Metanephros (tissue), 2 donors: Measurements from ENCODE around the gene TRIM28. TPM values are rescaled to one million over a fixed set of nuclear protein-coding genes. Genes with fewer than 3 reads are reported as not detected.

ENCODE experiments used
- small RNA-seq: library from RNA; depleted of rRNA; stranded (forward); fragments of <200 nt; gene quantifications from one replicate; pipeline ENCODE3, GENCODE V24; 2014; ENCODE audit warnings: low replicate concordance
- total RNA-seq: library from RNA; depleted of rRNA; stranded (reverse); fragments of >200 nt; gene quantifications from one replicate; pipeline ENCODE4 v1.2.3, GENCODE V29; 2014

Gene TRIM28
- 422 TPM for total RNA-seq

GRCh38 chr19:58543826-58544590 lies at the start of gene TRIM28:
Gene TRIM28 (plus strand): TSS chr19:58544064. CDS start chr19:58544758, 694 bp downstream.

GRCh38 chr19:58511353-58512208 lies 32.3 kb upstream of the TRIM28 start, which contains the start of gene SLC27A5:
Gene SLC27A5 (minus strand): TSS chr19:58511992. CDS start chr19:58511955, 37 bp downstream.

GRCh38 chr19:58519355-58520256 lies 24.3 kb upstream of the TRIM28 start, which contains the start of gene ZBTB45:
Gene ZBTB45 (minus strand): TSS chr19:58519810. CDS start chr19:58517673, 2,137 bp downstream.

DNA sequence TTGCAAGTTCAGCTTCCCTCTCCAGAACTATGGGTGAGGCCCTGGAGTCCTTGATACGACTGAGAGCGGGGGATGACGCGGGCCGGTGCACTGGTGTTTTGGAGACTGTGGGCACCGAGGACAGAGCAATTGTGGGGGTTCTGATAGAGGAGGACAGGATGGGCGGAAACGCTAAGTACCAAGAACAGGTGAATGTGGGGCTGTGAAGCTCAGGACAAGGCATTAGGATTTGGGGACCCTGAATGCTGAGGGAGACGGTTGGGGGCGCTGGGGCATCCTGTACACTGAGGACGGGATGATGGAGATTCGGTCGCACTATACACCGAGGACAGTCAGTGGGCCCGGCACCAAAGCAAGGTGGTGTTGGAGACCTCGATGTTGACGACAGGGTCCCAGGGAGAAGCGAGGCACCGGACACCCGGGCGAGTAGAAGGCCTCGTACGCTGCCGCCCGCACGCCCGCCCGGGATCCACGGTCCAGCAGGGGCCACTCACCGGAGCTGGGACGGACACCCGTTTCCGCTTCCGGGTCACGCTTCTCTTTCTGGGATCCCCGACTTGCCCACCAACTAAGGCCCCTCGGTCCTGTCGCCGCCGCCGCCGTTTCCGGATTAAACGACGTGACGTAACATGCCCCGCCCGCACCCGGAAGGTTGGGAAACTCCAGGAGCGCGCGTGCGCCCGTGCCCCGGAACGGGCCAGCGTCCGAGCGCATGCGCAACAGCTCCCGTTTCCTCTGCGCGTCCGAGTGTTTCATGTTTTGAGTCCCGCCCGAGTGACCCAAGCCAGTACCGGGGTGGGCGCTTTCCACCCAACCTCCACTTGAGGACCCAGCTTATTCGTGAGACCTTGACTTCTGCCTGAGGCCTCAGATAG lies 10.9 kb downstream of the TRIM28 start, which contains the start of gene CHMP2A:
TSS of gene CHMP2A (minus strand) at position 612 of the 875 bp plus-strand sequence. CDS start 893 bp downstream, outside the sequence.

GRCh38 chr19:58558066-58558622 lies 14.3 kb downstream of the TRIM28 start, which contains the start of gene UBE2M:
Gene UBE2M (minus strand): TSS chr19:58558611. CDS start chr19:58558381, 230 bp downstream.

GRCh38 chr19:58572818-58573657 lies 29.2 kb downstream of the TRIM28 start, which contains the start of gene MZF1:
Gene MZF1 (minus strand): TSS chr19:58573335. CDS start chr19:58571389, 1,946 bp downstream.

Small RNA genes lying within 50 kb of the gene (small RNA-seq; reads per million reads assigned to genes)
- not detected for gene MIR6807
- not detected for gene RN7SL525P

Other genes starting within 250 kb of the TRIM28 start
- gene ERVK3-1, start 238.7 kb upstream of the TRIM28 start, total RNA-seq = 38.0 TPM
- 2.7 TPM for gene ZSCAN22, start 217.1 kb upstream of the TRIM28 start, total RNA-seq
- gene A1BG, start 190.6 kb upstream of the TRIM28 start, total RNA-seq = 4.3 TPM
- gene ZNF497, start 181.3 kb upstream of the TRIM28 start, total RNA-seq = 7.1 TPM
- 4.7 TPM for gene ZNF837, start 163.0 kb upstream of the TRIM28 start, total RNA-seq
- 1,732 TPM for gene RPS5, start 156.8 kb upstream of the TRIM28 start, total RNA-seq
- gene RNF225, start 148.4 kb upstream of the TRIM28 start, total RNA-seq = not detected
- gene ZNF584, start 135.4 kb upstream of the TRIM28 start, total RNA-seq = 27.2 TPM
- 11.8 TPM for gene ZNF132, start 103.9 kb upstream of the TRIM28 start, total RNA-seq
- 13.7 TPM for gene ZNF324B, start 92.4 kb upstream of the TRIM28 start, total RNA-seq
- 24.7 TPM for gene ZNF324, start 77.0 kb upstream of the TRIM28 start, total RNA-seq
- 18.7 TPM for gene ZNF446, start 67.7 kb upstream of the TRIM28 start, total RNA-seq
- 6.9 TPM for gene SLC27A5, start 32.1 kb upstream of the TRIM28 start, total RNA-seq
- gene ZBTB45, start 24.3 kb upstream of the TRIM28 start, total RNA-seq = 12.1 TPM
- gene CHMP2A, start 11.0 kb downstream of the TRIM28 start, total RNA-seq = 77.3 TPM
- 64.5 TPM for gene UBE2M, start 14.5 kb downstream of the TRIM28 start, total RNA-seq
- 37.2 TPM for gene MZF1, start 29.3 kb downstream of the TRIM28 start, total RNA-seq